ENCODE measurements around the gene GPR17. TPM values are rescaled to one million over a fixed set of nuclear protein-coding genes. Genes with fewer than 3 reads are reported as not detected.

Gene GPR17
- total RNA-seq, 1 experiment from 2014 or later: 1.0 TPM

DNA sequence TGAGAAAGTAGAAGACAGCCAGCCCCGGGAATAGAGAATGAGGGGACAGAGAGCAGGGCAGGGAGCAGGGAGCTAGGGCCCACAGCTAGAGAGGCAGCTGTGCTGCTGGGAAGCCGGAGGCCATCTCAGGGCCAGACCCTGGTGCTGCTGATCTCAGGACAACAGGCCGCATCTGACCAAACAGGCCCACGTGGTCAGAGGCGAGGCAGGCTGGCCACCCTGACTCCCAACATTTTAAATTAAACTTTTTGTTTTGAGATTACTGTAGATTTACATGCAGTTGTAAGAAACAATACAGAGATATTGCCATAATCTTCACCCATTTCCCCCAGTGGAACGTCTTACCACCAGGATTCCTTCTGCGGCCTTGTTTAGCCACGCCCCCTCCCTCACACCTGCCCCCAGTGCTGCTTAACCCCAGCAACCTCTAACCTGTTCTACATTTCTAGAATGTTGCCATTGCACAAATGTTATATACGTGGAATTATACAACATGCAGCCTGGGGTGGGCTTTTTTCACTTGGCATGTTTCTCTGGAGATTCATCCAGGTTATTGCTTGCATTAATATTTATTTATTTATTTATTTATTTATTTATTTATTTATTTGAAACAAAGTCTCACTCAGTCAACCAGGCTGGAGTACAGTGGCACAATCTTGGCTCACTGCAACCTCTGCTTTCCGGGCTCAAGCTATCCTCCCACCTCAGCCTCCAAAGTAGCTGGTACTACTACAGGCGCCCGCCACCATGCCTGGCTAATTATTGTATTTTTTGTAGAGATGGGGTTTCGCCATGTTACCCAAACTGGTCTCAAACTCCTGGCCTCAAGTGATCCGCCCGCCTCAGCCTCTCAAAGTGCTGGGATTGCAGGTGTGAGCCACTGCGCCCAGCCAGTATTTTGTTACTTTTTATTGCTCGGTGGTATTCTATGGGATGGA lies 48.6 kb upstream of the GPR17 start:
- DNase-seq: no peak
- no peaks in the 10 kb centered on the region for H3K36me3 ChIP-seq (ENCODE audit: low read depth, low read length)
- ChIA-PET POLR2A (ENCODE audit: unreplicated experiment) (interaction anchor here (0.7 kb wide), 1 partner anchor 62 kb away, joined by 4 read pairs; no protein-coding TSS in a partner anchor), CTCF (no interaction called here)
- peak overlapping the region; percentile 54; the same call in 1 of the 2 replicates for H3K4me2 ChIP-seq (ENCODE audit: low read length)
- H3F3A ChIP-seq (ENCODE audit: low read length, unreplicated experiment): peaks cover 9% of the 10 kb centered on the region
- intact Hi-C loops (cut with micrococcal nuclease): no loop called here
- H3K4me1 ChIP-seq (ENCODE audit: insufficient read depth, low read length): peaks cover 40% of the 10 kb centered on the region
- peak; percentile 84 for ATAC-seq
- peaks cover 8% of the 10 kb centered on the region; the same call in 1 of the 2 replicates for H3K9me3 ChIP-seq (ENCODE audit: low read length)
- H2AFZ ChIP-seq (ENCODE audit: low read length): 0 out of 2 replicates have a peak overlapping the region, but pooled peaks have one; percentile 4
- H3K9me2 ChIP-seq (replicated peaks; ENCODE audit: low read length): no peaks in the 10 kb centered on the region
- H4K20me1 ChIP-seq (ENCODE audit: low read length): no peaks in the 10 kb centered on the region
- no peak overlapping the region for H3K9ac ChIP-seq (ENCODE audit: low read length)
- peak overlapping the region; percentile 83 for H3K27ac ChIP-seq (ENCODE audit: low read length)
- H3K79me2 ChIP-seq (ENCODE audit: low read length): no peaks in the 10 kb centered on the region
- no peak overlapping the region for H3K4me3 ChIP-seq (ENCODE audit: low read length)
- TF ChIP-seq EZH2phosphoT487 (IDR thresholded peaks at IDR 0.05; ENCODE audit: borderline replicate concordance, low read length): no peak
- no peaks in the 10 kb centered on the region for H3K27me3 ChIP-seq (ENCODE audit: low read length)
- BruUV-seq (replicated peaks): no TSS peak

DNA sequence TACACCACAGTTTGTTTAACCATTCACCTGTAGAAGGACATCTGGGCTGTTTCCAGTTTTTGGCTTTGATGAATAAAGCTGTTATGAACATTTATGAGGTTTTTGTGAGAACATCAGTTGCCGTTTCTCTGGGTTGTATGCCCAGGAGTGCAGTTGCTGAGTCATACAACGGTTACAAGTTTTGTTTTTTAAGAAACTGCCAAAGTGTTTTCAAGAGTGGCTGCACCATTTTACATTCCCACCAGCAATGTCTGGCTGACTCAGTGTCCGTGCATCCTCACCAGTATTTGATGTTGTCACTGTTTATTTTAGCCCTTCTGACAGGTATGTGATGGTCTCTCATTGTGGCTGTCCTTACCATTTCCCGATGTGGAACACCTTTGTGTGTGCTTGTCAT lies 48.0 kb upstream of the GPR17 start:
- ATAC-seq: peak; percentile 84
- peaks cover 10% of the 10 kb centered on the region; the same call in 1 of the 2 replicates for H3K9me3 ChIP-seq (ENCODE audit: low read length)
- DNase-seq: peak; percentile 96
- H3K27me3 ChIP-seq (ENCODE audit: low read length): no peaks in the 10 kb centered on the region
- ChIA-PET CTCF (no interaction called here), POLR2A (ENCODE audit: unreplicated experiment) (interaction anchor here (0.7 kb wide), 1 partner anchor 62 kb away, joined by 4 read pairs; no protein-coding TSS in a partner anchor)
- no peaks in the 10 kb centered on the region for H3K79me2 ChIP-seq (ENCODE audit: low read length)
- peak overlapping the region; percentile 54 for H3K4me2 ChIP-seq (ENCODE audit: low read length)
- BruUV-seq (replicated peaks): no TSS peak
- peak overlapping the region; percentile 4; the same call in 1 of the 2 replicates for H2AFZ ChIP-seq (ENCODE audit: low read length)
- intact Hi-C loops (cut with micrococcal nuclease): loop anchor here (2.0 kb wide), 2 partner anchors 17 to 51 kb away; no protein-coding TSS in a partner anchor
- H3F3A ChIP-seq (ENCODE audit: low read length, unreplicated experiment): peaks cover 9% of the 10 kb centered on the region
- TF ChIP-seq EZH2phosphoT487 (IDR thresholded peaks at IDR 0.05; ENCODE audit: borderline replicate concordance, low read length): no peak
- no peak for TF ChIP-seq EZH2 (IDR thresholded peaks at IDR 0.05; ENCODE audit: low read length, unreplicated experiment)
- TF ChIP-seq, protein P1, sequence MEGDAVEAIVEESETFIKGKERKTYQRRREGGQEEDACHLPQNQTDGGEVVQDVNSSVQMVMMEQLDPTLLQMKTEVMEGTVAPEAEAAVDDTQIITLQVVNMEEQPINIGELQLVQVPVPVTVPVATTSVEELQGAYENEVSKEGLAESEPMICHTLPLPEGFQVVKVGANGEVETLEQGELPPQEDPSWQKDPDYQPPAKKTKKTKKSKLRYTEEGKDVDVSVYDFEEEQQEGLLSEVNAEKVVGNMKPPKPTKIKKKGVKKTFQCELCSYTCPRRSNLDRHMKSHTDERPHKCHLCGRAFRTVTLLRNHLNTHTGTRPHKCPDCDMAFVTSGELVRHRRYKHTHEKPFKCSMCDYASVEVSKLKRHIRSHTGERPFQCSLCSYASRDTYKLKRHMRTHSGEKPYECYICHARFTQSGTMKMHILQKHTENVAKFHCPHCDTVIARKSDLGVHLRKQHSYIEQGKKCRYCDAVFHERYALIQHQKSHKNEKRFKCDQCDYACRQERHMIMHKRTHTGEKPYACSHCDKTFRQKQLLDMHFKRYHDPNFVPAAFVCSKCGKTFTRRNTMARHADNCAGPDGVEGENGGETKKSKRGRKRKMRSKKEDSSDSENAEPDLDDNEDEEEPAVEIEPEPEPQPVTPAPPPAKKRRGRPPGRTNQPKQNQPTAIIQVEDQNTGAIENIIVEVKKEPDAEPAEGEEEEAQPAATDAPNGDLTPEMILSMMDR (conservative IDR thresholded peaks at IDR 0.05; ENCODE audit: low read depth, low read length): no peak
- no peak overlapping the region for H3K4me3 ChIP-seq (ENCODE audit: low read length)
- no peaks in the 10 kb centered on the region for H3K9me2 ChIP-seq (replicated peaks; ENCODE audit: low read length)
- no peaks in the 10 kb centered on the region for H4K20me1 ChIP-seq (ENCODE audit: low read length)
- H3K36me3 ChIP-seq (ENCODE audit: low read depth, low read length): no peaks in the 10 kb centered on the region
- H3K9ac ChIP-seq (ENCODE audit: low read length): peak overlapping the region; percentile 32
- peaks cover 40% of the 10 kb centered on the region for H3K4me1 ChIP-seq (ENCODE audit: insufficient read depth, low read length)
- peak overlapping the region; percentile 83 for H3K27ac ChIP-seq (ENCODE audit: low read length)

DNA sequence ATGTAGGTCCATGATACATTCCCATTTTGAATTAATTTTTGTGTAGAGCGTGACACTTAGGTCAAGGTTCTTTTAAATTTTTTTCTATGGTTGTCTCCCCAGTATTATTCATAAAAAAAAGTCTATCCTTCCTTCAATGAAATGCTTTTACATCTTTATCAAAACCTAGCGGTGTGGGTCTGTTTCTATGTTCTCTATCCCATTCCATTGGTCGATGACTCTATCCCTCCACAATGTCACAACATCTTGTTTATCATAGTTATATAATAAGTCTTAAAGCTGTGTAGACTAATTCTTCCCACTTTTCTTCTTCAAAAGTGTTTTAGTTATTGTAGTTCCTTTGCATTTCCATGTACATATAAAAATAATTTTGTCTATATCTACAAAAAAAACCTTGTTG lies 47.2 kb upstream of the GPR17 start:
- no TSS peak for BruUV-seq (replicated peaks)
- ATAC-seq (no peak), DNase-seq (no peak)
- Histone ChIP-seq H3K4me2 (ENCODE audit: low read length) (peak overlapping the region; percentile 54), H3K9ac (ENCODE audit: low read length) (peak overlapping the region; percentile 32), H3K4me1 (ENCODE audit: insufficient read depth, low read length) (peaks cover 40% of the 10 kb centered on the region), H3F3A (ENCODE audit: low read length, unreplicated experiment) (peaks cover 9% of the 10 kb centered on the region), H3K4me3 (ENCODE audit: low read length) (0 out of 2 replicates have a peak overlapping the region, but pooled peaks have one; percentile 18), H3K27ac (ENCODE audit: low read length) (peak overlapping the region; percentile 83), H3K79me2 (ENCODE audit: low read length) (no peaks in the 10 kb centered on the region), H3K9me2 (replicated peaks; ENCODE audit: low read length) (no peaks in the 10 kb centered on the region), H3K27me3 (ENCODE audit: low read length) (no peaks in the 10 kb centered on the region), H3K9me3 (ENCODE audit: low read length) (peaks cover 10% of the 10 kb centered on the region; the same call in 1 of the 2 replicates), H4K20me1 (ENCODE audit: low read length) (no peaks in the 10 kb centered on the region), H3K36me3 (ENCODE audit: low read depth, low read length) (no peaks in the 10 kb centered on the region), H2AFZ (ENCODE audit: low read length) (no peak overlapping the region)
- POLR2A ChIA-PET (ENCODE audit: unreplicated experiment): interaction anchor here (0.6 kb wide), 1 partner anchor 271 kb away, joined by 4 read pairs; no protein-coding TSS in a partner anchor
- TF ChIP-seq EZH2phosphoT487 (IDR thresholded peaks at IDR 0.05; ENCODE audit: borderline replicate concordance, low read length) (no peak), EZH2 (IDR thresholded peaks at IDR 0.05; ENCODE audit: low read length, unreplicated experiment) (no peak)
- TF ChIP-seq, protein P1 (conservative IDR thresholded peaks at IDR 0.05; ENCODE audit: low read depth, low read length): no peak
- CTCF ChIA-PET: interaction anchor here (0.7 kb wide), 1 partner anchor 39 kb away, joined by 3 read pairs; no protein-coding TSS in a partner anchor
- intact Hi-C loops (cut with micrococcal nuclease): loop anchor here (2.0 kb wide), 2 partner anchors 16 to 50 kb away; no protein-coding TSS in a partner anchor

Data from PC-3 (cell line).